ENCODE measurements around the gene SLC20A1. TPM values are rescaled to one million over a fixed set of nuclear protein-coding genes. Genes with fewer than 3 reads are reported as not detected.

The SLC20A1 gene
- total and polyA plus RNA-seq, 2 of the 4 experiments (the other 2 are of a cell fraction) = 93.6 to 94.1 TPM

DNA sequence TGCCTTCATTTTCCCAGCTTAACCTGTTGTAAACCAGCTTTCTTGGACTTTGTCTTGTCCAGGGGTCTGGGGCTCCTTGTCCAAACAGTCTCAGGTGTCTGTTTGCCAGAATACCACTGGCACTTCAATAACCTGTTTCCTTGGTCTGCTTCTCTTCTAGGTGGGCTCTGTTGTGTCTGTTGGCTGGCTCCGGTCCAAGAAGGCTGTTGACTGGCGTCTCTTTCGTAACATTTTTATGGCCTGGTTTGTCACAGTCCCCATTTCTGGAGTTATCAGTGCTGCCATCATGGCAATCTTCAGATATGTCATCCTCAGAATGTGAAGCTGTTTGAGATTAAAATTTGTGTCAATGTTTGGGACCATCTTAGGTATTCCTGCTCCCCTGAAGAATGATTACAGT is 17.0 kb downstream of the SLC20A1 start:
- 0 out of 2 replicates have a peak, but pooled peaks cover 6% of the 10 kb centered on the region for H3K4me1 ChIP-seq (ENCODE audit: control insufficient read depth, insufficient read depth, low read length)
- in situ Hi-C loops (cut with MboI; ENCODE audit: low sequenced_read_pairs) = no loop called here
- H3K36me3 ChIP-seq (ENCODE audit: control insufficient read depth, insufficient read depth, low read length) = peaks cover 43% of the 10 kb centered on the region
- H3K18ac ChIP-seq (ENCODE audit: low read depth, low read length) = no peak overlapping the region
- intact Hi-C loops (cut with micrococcal nuclease) = no loop called here
- peaks cover 19% of the 10 kb centered on the region for H3K9me1 ChIP-seq (ENCODE audit: insufficient read depth, low read length)
- no peak overlapping the region for H4K8ac ChIP-seq (ENCODE audit: low read depth in 2 of 2, low read length in 2 of 2)
- DNase-seq (no peak), ATAC-seq (ENCODE audit: low read depth) (no peak)
- CTCF ChIA-PET = interaction anchor here (1.0 to 1.4 kb wide), 2 partner anchors 21 to 40 kb away, joined by 3 read pairs; no protein-coding TSS in a partner anchor
- peaks cover 29% of the 10 kb centered on the region for H4K20me1 ChIP-seq (ENCODE audit: insufficient read depth, low read length)
- no peak overlapping the region for H4K5ac ChIP-seq (ENCODE audit: low read depth, low read length)
- BruUV-seq (replicated peaks) = no TSS peak
- no peak overlapping the region for H3K14ac ChIP-seq (replicated peaks; ENCODE audit: low read depth, low read length)
- H2BK15ac ChIP-seq (ENCODE audit: low read depth, low read length) = no peak overlapping the region
- H3K23ac ChIP-seq (ENCODE audit: low read depth, low read length) = no peak overlapping the region
- no peak overlapping the region for H3K9ac ChIP-seq (ENCODE audit: low read depth, low read length)
- H2AFZ ChIP-seq (replicated peaks; ENCODE audit: low read length, poor library complexity) = no peak overlapping the region
- H2BK20ac ChIP-seq (ENCODE audit: low read depth, low read length) = no peak overlapping the region
- TF ChIP-seq, protein P1, sequence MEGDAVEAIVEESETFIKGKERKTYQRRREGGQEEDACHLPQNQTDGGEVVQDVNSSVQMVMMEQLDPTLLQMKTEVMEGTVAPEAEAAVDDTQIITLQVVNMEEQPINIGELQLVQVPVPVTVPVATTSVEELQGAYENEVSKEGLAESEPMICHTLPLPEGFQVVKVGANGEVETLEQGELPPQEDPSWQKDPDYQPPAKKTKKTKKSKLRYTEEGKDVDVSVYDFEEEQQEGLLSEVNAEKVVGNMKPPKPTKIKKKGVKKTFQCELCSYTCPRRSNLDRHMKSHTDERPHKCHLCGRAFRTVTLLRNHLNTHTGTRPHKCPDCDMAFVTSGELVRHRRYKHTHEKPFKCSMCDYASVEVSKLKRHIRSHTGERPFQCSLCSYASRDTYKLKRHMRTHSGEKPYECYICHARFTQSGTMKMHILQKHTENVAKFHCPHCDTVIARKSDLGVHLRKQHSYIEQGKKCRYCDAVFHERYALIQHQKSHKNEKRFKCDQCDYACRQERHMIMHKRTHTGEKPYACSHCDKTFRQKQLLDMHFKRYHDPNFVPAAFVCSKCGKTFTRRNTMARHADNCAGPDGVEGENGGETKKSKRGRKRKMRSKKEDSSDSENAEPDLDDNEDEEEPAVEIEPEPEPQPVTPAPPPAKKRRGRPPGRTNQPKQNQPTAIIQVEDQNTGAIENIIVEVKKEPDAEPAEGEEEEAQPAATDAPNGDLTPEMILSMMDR (conservative IDR thresholded peaks at IDR 0.05; ENCODE audit: low read depth, low read length) = no peak
- no peak for TF ChIP-seq RAD21 (IDR thresholded peaks at IDR 0.05; ENCODE audit: low read length)
- no peak for TF ChIP-seq POLR2A (IDR thresholded peaks at IDR 0.05; ENCODE audit: low read depth, low read length)
- no peak for TF ChIP-seq SMC3 (IDR thresholded peaks at IDR 0.05; ENCODE audit: low read depth, low read length)
- no peak for TF ChIP-seq BHLHE40 (IDR thresholded peaks at IDR 0.05; ENCODE audit: low read depth, low read length)
- no peak overlapping the region for H3K4me3 ChIP-seq (ENCODE audit: insufficient read depth, low read depth, low read length)
- H3K56ac ChIP-seq (ENCODE audit: extremely low read depth, insufficient read depth, low read length) = no peak overlapping the region
- dilution Hi-C loops (cut with HindIII; ENCODE audit: low sequenced_read_pairs, unreplicated experiment) = no loop called here
- peaks cover 22 to 48% of the 10 kb centered on the region in 2 experiments for H3K79me1 ChIP-seq (ENCODE audit: low read depth in 1 of 2, low read length in 2 of 2)
- no peak overlapping the region for H2AK5ac ChIP-seq (ENCODE audit: low read depth, low read length)
- no peak overlapping the region for H3K4me2 ChIP-seq (ENCODE audit: low read depth, low read length)
- no CpG with 5 or more reads among the region's 3 CpGs for WGBS, 2 experiments (ENCODE audit: extremely low coverage in 2 of 2, insufficient read length in 1 of 2)
- no peak overlapping the region for H2AK9ac ChIP-seq (replicated peaks; ENCODE audit: low read depth, low read length, poor library complexity)
- no peak overlapping the region for H3K4ac ChIP-seq (ENCODE audit: low read depth, low read length)
- H3K27ac ChIP-seq (ENCODE audit: insufficient read depth, low read length) = no peak overlapping the region
- no peak overlapping the region for H2BK120ac ChIP-seq (ENCODE audit: low read depth, low read length)
- no peak overlapping the region for H4K91ac ChIP-seq (ENCODE audit: insufficient read depth, low read depth, low read length)
- no peak overlapping the region for H2BK5ac ChIP-seq (ENCODE audit: low read depth, low read length, poor library complexity, severe bottlenecking)
- no peaks in the 10 kb centered on the region for H3K9me3 ChIP-seq (ENCODE audit: control insufficient read depth, insufficient read depth, low read length)
- H3K27me3 ChIP-seq (ENCODE audit: control insufficient read depth, insufficient read depth, low read length) = no peaks in the 10 kb centered on the region
- POLR2A ChIA-PET (ENCODE audit: unreplicated experiment) = interaction anchor here (0.7 kb wide), 1 partner anchor 39 kb away, joined by 3 read pairs; no protein-coding TSS in a partner anchor
